Liver (tissue), 3 donors: ENCODE results near the gene IRGQ.

Source experiments
- ATF3 ChIP-seq: IDR thresholded peaks from 2 replicates; pipeline ENCODE4 v1.6.1; 2016; ENCODE audit warnings: antibody characterized with exemption
- CTCF ChIP-seq: fragments of 150-350 bp; IDR thresholded peaks from 2 replicates; pipeline ENCODE4 v1.5.1; 2017; ENCODE audit warnings: improper control_type of control experiment, low read depth, low read length; ENCODE audit not compliant: missing input control
- EGR1 ChIP-seq, 2 donors: IDR thresholded peaks; 2 replicates each; pipeline ENCODE4 v1.6.1; 2016 to 2018; ENCODE audit warnings: antibody characterized with exemption in 2 of 2, low read depth in 2 of 2
- FOXA1 ChIP-seq: IDR thresholded peaks from 2 replicates; pipeline ENCODE4 v1.6.1; 2016; ENCODE audit warnings: antibody characterized with exemption
- GABPA ChIP-seq, 2 donors: IDR thresholded peaks in 1 of 2; conservative IDR thresholded peaks in 1 of 2; 2 replicates each; pipeline ENCODE4 v1.6.1; 2016; ENCODE audit warnings: antibody characterized with exemption in 2 of 2, mild to moderate bottlenecking in 1 of 2, moderate library complexity in 1 of 2
- HNF4G ChIP-seq: IDR thresholded peaks from 2 replicates; pipeline ENCODE4 v1.6.1; 2016; ENCODE audit warnings: antibody characterized with exemption
- JUND ChIP-seq, 2 donors: IDR thresholded peaks; 2 replicates each; pipeline ENCODE4 v1.6.1; 2016; ENCODE audit warnings: antibody characterized with exemption in 2 of 2
- RAD21 ChIP-seq, 2 donors: IDR thresholded peaks; 2 replicates each; pipeline ENCODE4 v1.6.1; 2016; ENCODE audit warnings: antibody characterized with exemption in 2 of 2, mild to moderate bottlenecking in 2 of 2
- RXRA ChIP-seq, 2 donors: IDR thresholded peaks; 2 replicates each; pipeline ENCODE4 v1.6.1; 2017 to 2018; ENCODE audit warnings: antibody characterized with exemption in 2 of 2, mild to moderate bottlenecking in 1 of 2
- SP1 ChIP-seq: IDR thresholded peaks from 2 replicates; pipeline ENCODE4 v1.6.1; 2018; ENCODE audit warnings: antibody characterized with exemption, mild to moderate bottlenecking
- TAF1 ChIP-seq: conservative IDR thresholded peaks from 2 replicates; pipeline ENCODE4 v1.6.1; 2016; ENCODE audit warnings: antibody characterized with exemption, mild to moderate bottlenecking
- YY1 ChIP-seq: IDR thresholded peaks from 2 replicates; pipeline ENCODE4 v1.6.1; 2016; ENCODE audit warnings: antibody characterized with exemption, mild to moderate bottlenecking
- TF ChIP-seq, protein P1 (sequence below): IDR thresholded peaks from 2 replicates; pipeline ENCODE4 v1.6.1; 2016; ENCODE audit warnings: antibody characterized with exemption, mild to moderate bottlenecking
- TF ChIP-seq, protein P2 (sequence below): IDR thresholded peaks from 2 replicates; pipeline ENCODE4 v1.6.1; 2016; ENCODE audit warnings: antibody characterized with exemption
- donor health status: healthy.
- donor health status: healthy.

DNA sequence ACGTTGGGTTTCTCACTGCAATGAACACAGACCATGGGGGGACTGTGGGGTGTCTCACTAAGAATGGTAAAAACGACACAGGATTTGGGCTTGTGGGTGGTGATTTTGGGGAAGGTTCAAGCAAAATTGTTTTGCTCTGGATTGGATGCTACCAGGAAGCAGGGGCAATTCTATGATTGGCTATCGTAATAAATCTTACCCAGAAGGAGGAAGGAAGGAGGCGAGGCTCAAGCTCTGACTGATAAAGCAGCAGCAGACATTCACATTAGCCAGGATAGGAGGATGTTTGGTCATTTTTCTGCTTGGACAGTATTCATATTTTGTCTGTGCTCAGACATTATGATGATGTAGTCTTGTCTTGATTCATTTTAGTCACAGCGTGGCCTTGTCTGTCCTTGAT is 1.9 kb upstream of the IRGQ start:
- no peak for TF ChIP-seq CTCF
- TF ChIP-seq ATF3 = no peak
- TF ChIP-seq RAD21 (IDR thresholded peaks at IDR 0.05) = no peak
- TF ChIP-seq, protein P1, sequence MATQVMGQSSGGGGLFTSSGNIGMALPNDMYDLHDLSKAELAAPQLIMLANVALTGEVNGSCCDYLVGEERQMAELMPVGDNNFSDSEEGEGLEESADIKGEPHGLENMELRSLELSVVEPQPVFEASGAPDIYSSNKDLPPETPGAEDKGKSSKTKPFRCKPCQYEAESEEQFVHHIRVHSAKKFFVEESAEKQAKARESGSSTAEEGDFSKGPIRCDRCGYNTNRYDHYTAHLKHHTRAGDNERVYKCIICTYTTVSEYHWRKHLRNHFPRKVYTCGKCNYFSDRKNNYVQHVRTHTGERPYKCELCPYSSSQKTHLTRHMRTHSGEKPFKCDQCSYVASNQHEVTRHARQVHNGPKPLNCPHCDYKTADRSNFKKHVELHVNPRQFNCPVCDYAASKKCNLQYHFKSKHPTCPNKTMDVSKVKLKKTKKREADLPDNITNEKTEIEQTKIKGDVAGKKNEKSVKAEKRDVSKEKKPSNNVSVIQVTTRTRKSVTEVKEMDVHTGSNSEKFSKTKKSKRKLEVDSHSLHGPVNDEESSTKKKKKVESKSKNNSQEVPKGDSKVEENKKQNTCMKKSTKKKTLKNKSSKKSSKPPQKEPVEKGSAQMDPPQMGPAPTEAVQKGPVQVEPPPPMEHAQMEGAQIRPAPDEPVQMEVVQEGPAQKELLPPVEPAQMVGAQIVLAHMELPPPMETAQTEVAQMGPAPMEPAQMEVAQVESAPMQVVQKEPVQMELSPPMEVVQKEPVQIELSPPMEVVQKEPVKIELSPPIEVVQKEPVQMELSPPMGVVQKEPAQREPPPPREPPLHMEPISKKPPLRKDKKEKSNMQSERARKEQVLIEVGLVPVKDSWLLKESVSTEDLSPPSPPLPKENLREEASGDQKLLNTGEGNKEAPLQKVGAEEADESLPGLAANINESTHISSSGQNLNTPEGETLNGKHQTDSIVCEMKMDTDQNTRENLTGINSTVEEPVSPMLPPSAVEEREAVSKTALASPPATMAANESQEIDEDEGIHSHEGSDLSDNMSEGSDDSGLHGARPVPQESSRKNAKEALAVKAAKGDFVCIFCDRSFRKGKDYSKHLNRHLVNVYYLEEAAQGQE = no peak
- TF ChIP-seq, protein P2, sequence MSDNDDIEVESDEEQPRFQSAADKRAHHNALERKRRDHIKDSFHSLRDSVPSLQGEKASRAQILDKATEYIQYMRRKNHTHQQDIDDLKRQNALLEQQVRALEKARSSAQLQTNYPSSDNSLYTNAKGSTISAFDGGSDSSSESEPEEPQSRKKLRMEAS = no peak
- TF ChIP-seq JUND (IDR thresholded peaks at IDR 0.05) = no peak
- TF ChIP-seq TAF1 = no peak
- TF ChIP-seq YY1 = no peak
- TF ChIP-seq EGR1 (IDR thresholded peaks at IDR 0.05; ENCODE audit: low read depth in 2 of 2) = no peak
- no peak for TF ChIP-seq SP1
- no peak for TF ChIP-seq FOXA1
- TF ChIP-seq GABPA (IDR thresholded peaks at IDR 0.05 in 1 of 2, conservative IDR thresholded peaks at IDR 0.05 in 1 of 2) = no peak
- no peak for TF ChIP-seq HNF4G
- TF ChIP-seq RXRA (IDR thresholded peaks at IDR 0.05) = no peak
